Ascending aorta (tissue), 2 donors: ENCODE measurements around the gene NTSR1. TPM values are rescaled to one million over a fixed set of nuclear protein-coding genes. Genes with fewer than 3 reads are reported as not detected.

Source experiments
- DNase-seq, 2 donors: peaks; one replicate each; pipeline ENCODE4 v3.0.0-alpha.2; 2019; ENCODE audit warnings: low spot score in 2 of 2
- H3K27ac ChIP-seq, 2 donors: fragments of 200-600 bp; sonication (generic); one replicate each; pipeline ENCODE4 v1.5.1; 2016 to 2017; ENCODE audit warnings: mild to moderate bottlenecking in 1 of 2
- H3K27me3 ChIP-seq: fragments of 200-600 bp; sonication (generic); one replicate; pipeline ENCODE4 v1.5.1; 2017
- H3K36me3 ChIP-seq, 2 donors: fragments of 200-600 bp; sonication (generic); one replicate each; pipeline ENCODE4 v1.5.1; 2016
- H3K4me1 ChIP-seq, 2 donors: fragments of 200-600 bp; sonication (generic); one replicate each; pipeline ENCODE4 v1.5.1; 2016 to 2017; ENCODE audit warnings: mild to moderate bottlenecking in 1 of 2
- H3K4me3 ChIP-seq, 2 donors: fragments of 200-600 bp; sonication (generic); one replicate each; pipeline ENCODE4 v1.5.1; 2016 to 2017; ENCODE audit warnings: mild to moderate bottlenecking in 1 of 2
- H3K9me3 ChIP-seq, 2 donors: fragments of 200-600 bp; sonication (generic); one replicate each; pipeline ENCODE4 v1.5.1; 2016
- CTCF ChIP-seq, 3 experiments: fragments of 200-600 bp in 2 of 3; fragments of 450-650 bp in 1 of 3; sonication (generic) in 2 of 3; IDR thresholded peaks; one replicate each; pipeline ENCODE4 v1.5.1; 2016 to 2019; ENCODE audit warnings: antibody characterized with exemption in 3 of 3, mild to moderate bottlenecking in 1 of 3, moderate library complexity in 1 of 3
- intact Hi-C: fragments of 100-400 bp; cut with DNase I; formaldehyde crosslinking; loops from one replicate; pipeline ENCODE4 v1.15.1; 2023
- total RNA-seq: library from RNA; depleted of rRNA; stranded (reverse); fragments of >200 nt; gene quantifications from one replicate; pipeline ENCODE4 v1.1.0, GENCODE V29; 2016

NTSR1 gene
- total RNA-seq, 1 donor from 2014 or later, result not detected

- no peak for DNase-seq
- H3K9me3 ChIP-seq, result no peaks in the 10 kb centered on the region
- no peak overlapping the region for H3K4me3 ChIP-seq
- no peaks in the 10 kb centered on the region for H3K27me3 ChIP-seq
- no peak overlapping the region for H3K27ac ChIP-seq
- no peaks in the 10 kb centered on the region for H3K4me1 ChIP-seq
- intact Hi-C loops, result no loop called here
- no peak for TF ChIP-seq CTCF (IDR thresholded peaks at IDR 0.05)
- H3K36me3 ChIP-seq, result no peaks in the 10 kb centered on the region
Measured at GRCh38 chr20:62760856-62761758, 52.5 kb downstream of the NTSR1 start.

- H3K36me3 ChIP-seq, result no peaks in the 10 kb centered on the region
- no peak for TF ChIP-seq CTCF (IDR thresholded peaks at IDR 0.05)
- intact Hi-C loops, result no loop called here
- H3K4me3 ChIP-seq, result no peak overlapping the region
- no peak for DNase-seq
- H3K27ac ChIP-seq, result no peak overlapping the region
- no peaks in the 10 kb centered on the region for H3K9me3 ChIP-seq
- no peaks in the 10 kb centered on the region for H3K4me1 ChIP-seq
- H3K27me3 ChIP-seq, result no peaks in the 10 kb centered on the region
Measured at GRCh38 chr20:62761759-62762131, 53.1 kb downstream of the NTSR1 start.

- H3K4me3 ChIP-seq, result no peak overlapping the region
- DNase-seq, result no peak
- no peak overlapping the region for H3K27ac ChIP-seq
- H3K27me3 ChIP-seq, result no peaks in the 10 kb centered on the region
- no peaks in the 10 kb centered on the region for H3K36me3 ChIP-seq
- TF ChIP-seq CTCF (IDR thresholded peaks at IDR 0.05), result no peak
- H3K9me3 ChIP-seq, result no peaks in the 10 kb centered on the region
- no peaks in the 10 kb centered on the region for H3K4me1 ChIP-seq
- intact Hi-C loops, result no loop called here
Measured at GRCh38 chr20:62762376-62762775, 53.7 kb downstream of the NTSR1 start.

GRCh38 chr20:62762801-62763368 lies 54.2 kb downstream of the NTSR1 start:
- no peak for TF ChIP-seq CTCF (IDR thresholded peaks at IDR 0.05)
- DNase-seq, result no peak
- H3K4me3 ChIP-seq, result no peak overlapping the region
- intact Hi-C loops, result no loop called here
- no peak overlapping the region for H3K27ac ChIP-seq
- H3K27me3 ChIP-seq, result no peaks in the 10 kb centered on the region
- no peaks in the 10 kb centered on the region for H3K4me1 ChIP-seq
- no peaks in the 10 kb centered on the region for H3K36me3 ChIP-seq
- no peaks in the 10 kb centered on the region for H3K9me3 ChIP-seq

- Histone ChIP-seq H3K4me3 (no peak overlapping the region), H3K36me3 (no peaks in the 10 kb centered on the region), H3K27me3 (no peaks in the 10 kb centered on the region), H3K4me1 (no peaks in the 10 kb centered on the region), H3K9me3 (no peaks in the 10 kb centered on the region), H3K27ac (no peak overlapping the region)
- DNase-seq, result no peak
- no peak for TF ChIP-seq CTCF (IDR thresholded peaks at IDR 0.05)
- intact Hi-C loops, result no loop called here
Measured at GRCh38 chr20:62763404-62763803, 54.8 kb downstream of the NTSR1 start.
